ENCODE measurements around the gene HERPUD1.
"Not testable (repeated sequence)": the region's sequence is repeated elsewhere in the genome, so short reads cannot be mapped to it uniquely, and the experiment has no call there.

The HERPUD1 gene, protein sequence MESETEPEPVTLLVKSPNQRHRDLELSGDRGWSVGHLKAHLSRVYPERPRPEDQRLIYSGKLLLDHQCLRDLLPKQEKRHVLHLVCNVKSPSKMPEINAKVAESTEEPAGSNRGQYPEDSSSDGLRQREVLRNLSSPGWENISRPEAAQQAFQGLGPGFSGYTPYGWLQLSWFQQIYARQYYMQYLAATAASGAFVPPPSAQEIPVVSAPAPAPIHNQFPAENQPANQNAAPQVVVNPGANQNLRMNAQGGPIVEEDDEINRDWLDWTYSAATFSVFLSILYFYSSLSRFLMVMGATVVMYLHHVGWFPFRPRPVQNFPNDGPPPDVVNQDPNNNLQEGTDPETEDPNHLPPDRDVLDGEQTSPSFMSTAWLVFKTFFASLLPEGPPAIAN

DNA sequence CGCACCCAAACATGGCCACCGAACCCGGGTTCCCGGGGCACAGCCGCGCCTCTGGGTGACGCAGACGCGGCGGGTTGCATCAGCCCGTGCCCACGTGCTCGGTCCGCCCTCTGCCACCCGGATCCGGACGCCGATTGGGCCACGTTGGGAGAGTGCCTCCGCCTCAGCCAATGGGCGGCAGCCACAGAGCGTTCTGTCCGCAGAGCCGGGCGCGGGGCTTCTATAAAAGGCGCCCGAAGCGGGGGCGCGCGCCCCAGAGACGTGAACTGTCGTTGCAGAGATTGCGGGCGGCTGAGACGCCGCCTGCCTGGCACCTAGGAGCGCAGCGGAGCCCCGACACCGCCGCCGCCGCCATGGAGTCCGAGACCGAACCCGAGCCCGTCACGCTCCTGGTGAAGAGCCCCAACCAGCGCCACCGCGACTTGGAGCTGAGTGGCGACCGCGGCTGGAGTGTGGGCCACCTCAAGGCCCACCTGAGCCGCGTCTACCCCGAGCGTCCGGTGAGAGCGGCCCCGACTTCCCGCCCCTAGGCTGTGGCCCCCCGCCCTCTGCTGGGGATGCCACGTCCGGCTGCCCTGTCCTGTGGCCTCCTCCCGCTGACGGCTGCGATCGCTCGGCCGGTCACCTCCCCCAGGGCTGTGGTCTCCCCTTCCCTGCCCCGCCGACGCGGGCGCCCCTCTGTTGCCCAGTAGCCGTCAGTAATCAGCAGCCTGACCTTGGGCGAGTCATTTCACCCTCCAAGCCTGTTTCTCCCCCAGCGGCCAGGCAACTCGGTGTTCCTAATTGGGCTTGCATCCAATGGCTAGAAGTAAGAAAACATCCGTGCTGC is at the start of gene HERPUD1:
Gene HERPUD1 (plus strand): TSS at position 251 of the 829 bp plus-strand sequence. CDS start 103 bp downstream, at position 354.
- DNase-seq, result peak; percentile 67

DNA sequence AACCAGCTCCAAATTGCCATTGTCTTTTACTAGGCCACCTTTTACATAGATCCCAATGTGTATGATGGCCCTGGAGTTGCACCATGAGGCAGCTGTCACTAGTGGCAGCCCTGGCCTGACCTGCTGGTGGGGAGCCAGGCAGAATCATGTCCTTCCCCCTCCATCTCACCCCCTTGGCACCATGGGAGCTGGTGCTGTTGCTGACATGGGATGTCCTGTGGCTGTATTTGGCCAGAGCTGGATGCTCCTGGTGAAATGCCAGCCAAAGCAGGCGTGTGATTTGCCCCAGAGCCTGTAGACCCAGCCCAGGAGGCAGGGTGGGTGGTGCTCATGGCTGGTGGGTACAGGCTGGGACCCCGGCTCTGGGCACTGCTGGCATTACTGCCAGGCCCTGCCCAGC is 48.4 kb upstream of the HERPUD1 start:
- DNase-seq, result no peak

DNA sequence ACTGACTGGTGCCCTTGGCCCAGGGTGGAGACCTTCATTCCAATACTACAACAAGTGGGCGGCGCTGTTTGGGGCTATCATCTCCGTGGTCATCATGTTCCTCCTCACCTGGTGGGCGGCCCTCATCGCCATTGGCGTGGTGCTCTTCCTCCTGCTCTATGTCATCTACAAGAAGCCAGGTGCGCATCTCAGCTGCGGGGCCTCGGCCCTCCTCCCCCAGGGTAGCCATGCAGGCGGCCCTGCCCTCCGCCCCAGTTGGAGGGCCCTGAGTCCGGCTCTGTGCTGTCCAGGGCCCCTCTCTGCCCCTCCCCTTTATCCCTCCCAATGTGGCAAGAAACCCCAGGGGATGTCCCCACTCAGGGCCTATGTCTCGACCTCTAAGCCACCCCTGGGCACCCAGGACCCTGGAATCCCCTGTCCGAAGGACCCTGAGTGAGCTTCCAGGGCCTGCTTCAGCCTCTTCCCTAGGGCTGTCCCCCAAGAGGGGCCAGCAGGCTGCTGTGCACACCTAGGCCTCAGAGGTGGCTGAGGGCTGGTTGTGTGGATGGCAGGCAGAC is 47.8 kb upstream of the HERPUD1 start:
- DNase-seq, result no peak

DNA sequence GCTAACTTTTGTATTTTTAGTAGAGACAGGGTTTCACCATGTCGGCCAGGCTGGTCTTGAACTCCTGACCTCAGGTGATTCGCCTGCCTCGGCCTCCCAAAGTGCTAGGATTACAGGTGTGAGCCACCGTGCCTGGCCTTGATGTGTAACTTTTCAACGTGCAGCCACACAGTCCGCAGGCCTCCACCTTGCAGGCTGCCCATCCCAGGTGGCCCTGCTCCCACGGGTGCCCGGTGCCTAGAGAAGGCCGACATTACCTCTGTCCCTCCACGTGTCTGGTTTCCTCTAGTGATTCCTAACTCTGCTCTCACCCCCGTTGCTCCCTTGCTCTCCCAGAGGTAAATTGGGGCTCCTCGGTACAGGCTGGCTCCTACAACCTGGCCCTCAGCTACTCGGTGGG is 47.0 kb upstream of the HERPUD1 start:
- not testable (repeated sequence) for DNase-seq

DNA sequence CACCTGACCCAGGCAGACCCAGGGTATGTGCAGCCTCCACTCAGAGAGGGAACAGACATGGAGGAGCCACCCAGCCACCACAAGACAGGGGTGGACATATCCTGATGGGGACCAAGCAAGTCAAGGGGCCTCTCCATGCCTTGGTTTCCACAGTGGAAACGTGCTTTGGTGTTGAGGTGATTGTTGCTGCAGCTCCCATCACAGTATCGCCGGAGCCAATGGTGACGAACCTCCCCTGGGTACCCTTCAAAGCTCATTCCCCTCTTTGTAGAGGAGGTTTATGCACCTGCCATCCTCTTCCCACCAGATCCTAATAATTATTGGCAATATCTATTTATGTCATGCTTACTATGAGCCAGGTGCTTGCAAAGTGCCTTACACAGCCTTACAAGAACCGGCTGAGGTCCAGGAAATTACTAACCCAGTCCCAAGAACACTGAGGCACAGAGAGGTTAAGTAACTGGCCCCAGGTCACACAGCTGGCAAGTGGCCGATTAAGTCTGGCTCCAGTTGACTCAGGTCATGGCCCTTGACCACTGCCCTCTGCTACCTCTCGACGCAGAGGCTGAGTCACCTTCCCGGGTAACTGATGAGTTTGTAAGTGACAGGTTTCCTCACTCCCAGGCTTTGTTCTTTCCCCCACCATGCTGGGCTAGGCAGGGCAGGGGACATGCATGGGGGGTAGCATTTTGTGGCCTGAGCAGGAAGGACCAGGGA is 46.3 kb upstream of the HERPUD1 start:
- no peak for DNase-seq

DNA sequence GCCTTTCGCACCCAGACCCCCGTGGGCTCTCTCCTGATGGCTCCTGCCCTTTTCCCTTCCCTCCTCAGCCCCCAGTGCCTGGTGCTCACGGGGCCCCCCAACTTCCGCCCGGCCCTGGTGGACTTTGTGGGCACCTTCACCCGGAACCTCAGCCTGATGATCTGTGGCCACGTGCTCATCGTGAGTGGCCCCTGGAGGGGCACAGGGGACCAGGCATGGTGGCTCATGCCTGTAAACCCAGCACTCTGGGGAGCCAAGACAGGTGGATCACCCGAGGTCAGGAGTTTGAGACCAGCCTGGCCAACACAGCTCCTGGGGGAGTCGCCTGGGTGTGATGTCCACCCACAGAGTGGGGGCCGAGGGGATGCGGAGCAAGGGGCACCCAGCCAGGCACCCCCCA is 45.6 kb upstream of the HERPUD1 start:
- DNase-seq, result no peak

DNA sequence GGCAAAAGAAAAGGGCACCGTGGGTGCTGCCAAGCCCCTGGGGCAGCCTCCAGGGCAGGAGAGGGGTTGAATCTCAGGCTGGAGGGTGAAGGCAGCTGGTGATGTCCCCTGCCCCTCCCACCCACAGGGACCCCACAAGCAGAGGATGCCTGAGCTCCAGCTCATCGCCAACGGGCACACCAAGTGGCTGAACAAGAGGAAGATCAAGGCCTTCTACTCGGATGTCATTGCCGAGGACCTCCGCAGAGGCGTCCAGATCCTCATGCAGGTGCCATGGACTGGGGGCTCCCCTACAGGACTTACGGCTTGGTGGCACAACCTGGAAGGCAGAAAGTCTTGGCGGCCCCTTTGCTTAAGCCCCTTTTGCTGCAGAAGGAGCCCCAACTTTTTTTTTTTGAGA is 45.1 kb upstream of the HERPUD1 start:
- DNase-seq, result no peak

DNA sequence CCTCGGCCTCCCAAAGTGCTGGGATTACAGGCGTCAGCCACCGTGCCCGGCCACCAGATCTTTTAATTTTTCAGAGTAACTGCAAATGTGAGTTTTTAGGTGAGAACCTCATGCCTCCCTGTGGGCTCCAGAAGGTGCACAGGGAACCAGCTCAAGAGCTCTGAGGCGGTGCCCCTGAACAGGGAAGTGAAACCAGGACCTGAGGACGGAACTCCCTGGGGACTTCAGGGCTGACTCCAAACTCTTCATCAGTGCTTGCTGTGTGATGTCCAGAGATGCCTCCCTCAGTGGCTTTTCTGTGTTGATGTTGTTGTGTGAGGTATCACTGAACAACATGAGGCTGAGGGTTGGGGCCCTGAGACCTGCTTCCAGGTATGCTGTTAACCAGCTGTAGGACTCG is 43.1 kb upstream of the HERPUD1 start:
- DNase-seq, result no peak

DNA sequence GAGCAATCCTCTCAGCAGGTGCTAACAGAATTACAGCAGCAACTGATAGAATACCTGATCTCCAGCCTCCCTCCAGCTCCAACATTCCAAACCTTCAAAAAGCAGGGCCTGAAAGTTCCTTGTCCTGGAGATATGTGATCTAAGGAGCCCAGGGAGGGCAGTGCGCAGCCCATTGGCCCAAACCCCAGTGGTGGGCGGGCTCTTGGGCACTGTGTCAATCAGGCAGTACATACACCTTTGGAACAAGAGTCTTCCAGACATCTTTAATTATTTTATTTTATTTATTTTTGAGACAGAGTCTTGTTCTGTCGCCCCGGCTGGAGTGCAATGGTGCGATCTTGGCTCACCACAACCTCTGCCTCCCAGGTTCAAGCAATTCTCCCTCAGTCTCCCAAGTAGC is 42.7 kb upstream of the HERPUD1 start:
- no peak for DNase-seq

DNA sequence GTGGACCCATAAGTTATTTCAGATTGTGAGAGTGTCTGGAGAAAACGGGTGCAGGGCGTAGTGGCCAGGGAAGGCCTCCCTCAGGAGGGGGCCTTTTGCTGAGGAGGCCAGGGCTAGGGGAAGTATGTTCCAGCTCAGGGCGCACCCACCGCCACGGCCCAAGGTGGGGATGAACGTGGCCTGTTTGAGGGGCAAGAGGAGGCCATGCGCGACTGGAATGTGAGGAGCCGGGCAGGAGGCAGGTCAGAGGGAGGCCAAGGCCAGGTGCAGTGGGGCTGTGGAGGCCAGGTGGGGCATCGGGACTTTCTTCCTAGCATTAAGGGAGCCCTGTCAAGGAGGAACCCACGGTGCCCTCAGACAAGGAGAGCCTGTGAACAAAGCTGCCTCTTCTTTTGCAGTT is 40.3 kb upstream of the HERPUD1 start:
- no peak for DNase-seq

DNA sequence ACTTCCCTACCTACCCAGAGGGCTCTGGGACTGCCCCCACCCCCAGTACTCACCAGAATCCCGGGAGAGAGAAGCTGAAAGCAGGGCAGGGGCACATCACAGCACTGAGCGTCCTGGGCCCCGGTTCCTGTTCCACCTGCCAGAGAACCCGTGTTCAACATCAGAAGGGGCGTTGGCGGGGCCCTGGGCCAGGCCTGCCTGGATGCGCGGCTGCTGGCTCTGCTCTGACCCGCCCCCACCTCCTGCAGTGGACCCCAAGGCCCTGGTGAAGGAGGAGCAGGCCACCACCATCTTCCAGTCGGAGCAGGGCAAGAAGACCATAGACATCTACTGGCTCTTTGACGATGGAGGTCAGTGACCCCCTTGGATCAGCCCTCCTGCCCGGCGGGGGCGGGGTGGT is 39.2 kb upstream of the HERPUD1 start:
- DNase-seq, result no peak

DNA sequence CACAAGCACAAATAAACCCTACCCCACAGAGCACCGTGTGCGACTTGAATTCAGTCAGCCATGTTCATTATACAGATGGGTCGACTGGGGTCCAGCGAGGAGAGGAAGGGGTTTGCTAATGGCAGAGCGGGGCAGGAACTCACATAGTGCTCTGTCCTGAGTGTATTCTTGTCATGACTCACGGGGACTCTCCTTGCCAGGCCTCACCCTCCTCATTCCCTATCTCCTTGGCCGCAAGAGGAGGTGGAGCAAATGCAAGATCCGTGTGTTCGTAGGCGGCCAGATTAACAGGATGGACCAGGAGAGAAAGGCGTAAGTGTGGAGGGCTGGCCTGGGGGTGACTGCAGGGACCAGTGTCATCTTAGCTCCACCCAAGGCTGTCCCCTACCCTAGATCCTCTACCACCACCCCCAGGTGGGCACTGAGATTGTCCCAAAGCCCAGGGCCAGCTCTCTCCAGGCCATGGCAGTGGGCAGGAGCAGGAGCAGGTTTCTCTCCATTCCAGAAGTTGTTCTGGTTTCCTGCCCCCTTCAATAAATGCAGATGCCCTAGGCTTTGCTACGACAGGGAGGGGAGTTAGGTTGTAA is 37.5 kb upstream of the HERPUD1 start:
- DNase-seq, result no peak

DNA sequence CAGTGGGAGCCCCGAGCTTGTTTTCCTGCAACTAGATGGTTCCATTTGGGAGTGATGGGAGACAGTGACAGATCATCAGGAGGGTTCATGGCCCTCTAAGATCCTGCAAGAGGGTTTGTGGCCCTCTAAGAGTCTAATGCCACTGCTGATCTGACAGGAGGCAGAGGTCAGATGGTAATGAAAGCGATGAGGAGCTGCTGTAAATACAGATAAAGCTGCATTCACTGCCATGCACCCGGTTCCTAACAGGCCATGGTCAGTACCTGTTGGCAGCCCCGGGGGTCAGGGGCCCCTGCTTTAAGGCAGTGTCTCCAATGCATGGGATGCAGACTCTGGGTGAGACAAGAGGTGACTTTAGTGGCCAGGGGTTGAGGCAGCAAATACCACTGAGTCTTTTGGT is 36.1 kb upstream of the HERPUD1 start:
- no peak for DNase-seq

DNA sequence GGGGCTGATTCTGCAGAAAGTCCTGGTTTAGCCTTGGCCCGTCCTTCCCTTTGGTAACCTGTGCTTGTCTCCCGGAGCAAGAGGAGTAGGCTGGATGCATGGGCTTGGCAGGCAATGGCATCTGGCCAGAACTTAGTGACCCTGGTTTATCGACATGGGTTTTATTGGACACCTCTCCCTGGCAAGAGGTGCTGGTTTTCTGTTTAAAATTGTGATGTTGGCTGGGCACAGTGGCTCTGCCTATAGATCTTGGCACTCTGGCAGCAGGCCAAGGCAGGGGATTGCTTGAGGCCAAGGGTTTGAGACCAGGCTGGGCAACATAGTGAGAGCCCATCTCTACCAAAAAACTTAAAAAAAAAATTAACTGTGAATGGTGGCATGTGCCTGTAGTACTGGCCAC is 35.7 kb upstream of the HERPUD1 start:
- no peak for DNase-seq

DNA sequence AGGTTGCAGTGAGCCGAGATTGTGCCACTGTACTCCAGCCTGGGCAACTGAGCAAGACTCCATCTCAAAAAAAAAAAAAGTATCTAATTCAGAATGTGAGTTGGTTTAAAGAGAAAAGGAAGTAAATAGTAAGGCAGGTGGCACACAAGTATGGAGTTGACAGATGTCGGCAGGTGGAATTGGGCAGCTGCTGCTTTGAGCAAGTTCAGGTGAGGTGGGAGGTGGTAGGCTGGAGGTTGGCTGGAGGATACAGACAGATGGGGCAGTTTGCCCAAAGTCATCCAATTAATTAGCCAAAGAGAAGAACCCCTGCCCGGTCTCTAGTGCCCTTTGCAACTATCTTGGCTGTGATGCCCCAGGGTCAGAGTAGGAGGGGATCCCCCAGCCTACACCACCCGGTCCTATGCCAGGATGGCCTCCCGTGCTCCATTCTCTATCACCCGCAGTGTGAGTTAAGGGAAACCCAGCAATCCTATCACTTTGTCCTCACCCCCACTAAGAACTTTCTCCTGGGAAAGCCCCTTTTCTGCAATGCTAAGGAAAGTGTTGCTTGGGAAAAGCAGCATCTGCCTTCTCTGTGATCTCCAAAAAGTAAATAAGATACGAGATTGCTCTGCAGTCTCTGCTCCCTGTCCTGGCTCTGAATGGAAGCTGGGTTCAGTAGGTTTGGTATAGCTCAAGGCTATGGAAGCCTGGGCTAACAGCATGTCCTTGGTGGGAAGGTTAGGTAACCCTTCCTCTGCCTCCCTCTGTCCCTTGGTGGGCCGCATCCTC is 34.7 kb upstream of the HERPUD1 start:
- DNase-seq, result no peak

DNA sequence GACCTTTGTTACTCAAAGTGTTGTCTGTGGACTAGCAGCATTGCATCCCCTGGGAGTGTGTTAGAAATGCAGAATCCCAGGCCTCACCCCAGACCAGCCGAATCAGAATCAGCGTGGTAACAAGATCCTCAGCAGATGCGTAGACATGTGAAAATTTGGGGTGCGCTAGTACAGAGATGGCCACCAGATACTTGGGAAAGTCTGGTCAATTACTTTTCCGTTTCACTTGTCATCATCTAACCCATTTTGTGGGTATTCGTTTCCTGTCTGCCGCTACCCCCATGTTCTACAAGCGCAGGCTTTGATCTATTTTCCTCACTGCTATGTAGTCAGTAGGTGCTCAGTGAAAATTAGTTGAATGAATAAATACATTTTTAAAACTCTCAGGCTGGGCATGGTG is 33.1 kb upstream of the HERPUD1 start:
- no peak for DNase-seq

DNA sequence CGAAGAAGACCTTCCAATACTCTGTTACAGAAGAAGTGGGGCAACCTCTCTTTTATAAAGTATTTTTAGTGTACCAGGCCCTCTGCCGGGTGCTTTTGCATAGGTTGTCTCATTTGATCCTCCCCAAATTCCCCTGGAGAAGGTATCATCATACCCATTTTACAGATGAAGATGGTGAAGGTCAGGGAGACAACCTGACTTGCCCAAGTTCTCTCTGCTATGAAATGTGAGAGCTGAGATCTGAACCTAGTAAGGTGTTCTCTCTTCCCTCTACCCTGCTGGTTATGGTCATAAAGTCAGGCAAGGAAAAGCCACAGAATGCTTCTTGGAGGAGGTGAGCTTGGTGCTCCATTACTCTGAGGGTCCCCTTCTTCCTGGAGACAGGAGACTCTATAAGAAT is 28.1 kb upstream of the HERPUD1 start:
- no peak for DNase-seq

DNA sequence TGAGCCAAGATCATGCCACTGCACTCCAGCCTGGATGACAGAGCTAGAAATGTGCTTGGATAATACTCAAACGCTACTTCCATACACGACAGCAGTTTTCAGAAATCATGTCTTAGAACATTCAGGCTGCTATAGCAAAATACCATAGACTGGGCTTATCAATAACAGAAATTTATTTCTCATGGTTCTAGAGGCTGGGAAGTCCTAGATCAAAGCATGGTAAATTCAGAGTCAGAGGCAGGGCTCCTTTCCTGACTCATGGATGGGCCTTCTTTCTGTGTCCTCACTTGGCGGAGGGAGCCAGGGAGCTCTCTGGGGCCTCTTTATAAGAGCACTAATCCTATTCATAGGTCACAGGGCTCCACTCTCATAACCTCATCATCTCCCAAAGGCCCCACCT is 24.5 kb upstream of the HERPUD1 start:
- DNase-seq, result no peak

DNA sequence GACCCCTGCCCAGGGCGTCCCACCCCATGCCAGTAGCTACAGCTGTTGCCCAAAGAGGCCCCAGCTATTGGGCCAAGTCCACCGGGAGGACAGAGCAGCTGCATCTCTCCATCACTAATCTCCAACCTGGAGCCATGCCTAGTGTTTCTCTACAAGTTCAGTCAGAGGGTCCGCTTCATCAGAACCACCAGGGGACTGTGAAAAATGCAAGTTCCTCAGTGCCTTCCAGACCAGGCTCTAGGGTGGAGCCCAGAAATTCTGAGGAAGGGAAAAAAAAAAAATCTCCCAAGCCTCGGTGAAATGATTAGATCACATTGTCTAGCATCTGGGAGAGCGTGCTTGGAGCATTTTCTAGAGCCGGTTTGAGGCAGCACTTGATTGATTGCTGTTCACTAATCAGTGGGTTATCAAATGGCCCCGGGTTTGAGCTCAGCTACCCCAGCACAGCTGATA is 22.4 kb upstream of the HERPUD1 start:
- no peak for DNase-seq

DNA sequence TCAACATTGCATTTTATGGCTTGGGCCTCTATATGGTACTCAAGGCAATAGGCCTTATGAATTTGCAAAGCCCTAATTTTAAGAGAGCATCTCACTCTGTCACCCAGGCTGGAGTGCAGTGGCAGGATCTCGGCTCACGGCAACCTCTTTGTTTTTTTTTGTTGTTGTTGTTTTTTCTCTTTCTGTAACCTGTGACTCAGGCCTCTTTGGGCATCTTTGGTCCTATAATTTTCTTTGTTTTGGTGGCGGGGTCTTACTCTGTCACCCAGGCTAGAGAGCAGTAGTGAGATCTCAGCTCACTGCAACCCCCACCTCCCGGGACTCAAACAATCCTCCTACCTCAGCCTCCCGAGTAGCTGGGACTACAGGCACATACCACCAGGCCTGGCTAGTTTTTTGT is 21.8 kb upstream of the HERPUD1 start:
- no peak for DNase-seq

DNA sequence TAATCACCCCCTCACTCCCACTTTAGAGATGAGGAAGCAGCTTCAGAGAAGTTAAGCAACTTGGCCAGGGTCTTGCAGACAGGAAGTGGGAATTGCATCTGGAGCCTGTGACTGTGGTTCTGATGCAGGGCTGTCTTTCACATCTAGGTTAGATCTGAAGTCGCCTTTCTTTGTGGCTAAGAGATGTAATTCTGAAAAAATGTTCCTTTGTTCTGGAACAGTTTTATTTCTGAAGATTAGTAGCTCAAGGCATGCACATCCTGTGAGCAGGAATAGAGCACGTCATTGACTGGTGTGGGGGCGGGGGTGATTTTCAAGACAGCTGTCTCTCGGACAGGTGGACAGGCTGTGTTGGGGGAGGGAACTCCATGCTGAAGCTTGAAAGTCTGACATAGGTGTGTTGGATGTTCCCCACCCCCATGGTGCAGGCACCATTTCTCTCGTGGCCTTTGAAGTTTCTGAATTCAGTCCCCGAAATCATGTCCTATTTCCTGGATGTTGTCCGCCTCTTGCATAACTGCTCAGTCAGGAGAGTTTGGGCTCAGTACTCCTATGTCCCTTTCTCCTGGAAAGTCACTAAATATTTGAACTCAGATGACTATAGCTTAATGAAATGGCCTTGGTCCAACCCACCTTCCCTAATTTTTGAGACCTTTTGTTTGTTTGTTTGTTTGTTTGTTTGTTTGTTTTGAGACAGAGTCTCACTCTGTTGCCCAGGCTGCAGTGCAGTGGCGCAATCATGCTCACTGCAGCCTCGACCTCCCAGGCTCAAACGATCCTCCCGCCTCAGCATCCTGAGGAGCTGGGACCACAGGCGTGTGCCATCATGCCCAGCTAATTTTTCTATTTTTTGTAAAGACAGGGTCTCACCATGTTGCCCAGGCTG is 21.0 kb upstream of the HERPUD1 start:
- no peak for DNase-seq
